Activated CD8-positive, alpha-beta memory T cell treated with anti-CD3 and anti-CD28 coated beads, Interleukin-2, amount 50 U/mL, for 1 hour (primary cell): ENCODE measurements around the gene SLC25A38.

Source experiments
- DNase-seq: peaks from one replicate; pipeline ENCODE4 v3.0.0-alpha.2; 2020; ENCODE audit errors: extremely low read depth

SLC25A38 gene

DNA sequence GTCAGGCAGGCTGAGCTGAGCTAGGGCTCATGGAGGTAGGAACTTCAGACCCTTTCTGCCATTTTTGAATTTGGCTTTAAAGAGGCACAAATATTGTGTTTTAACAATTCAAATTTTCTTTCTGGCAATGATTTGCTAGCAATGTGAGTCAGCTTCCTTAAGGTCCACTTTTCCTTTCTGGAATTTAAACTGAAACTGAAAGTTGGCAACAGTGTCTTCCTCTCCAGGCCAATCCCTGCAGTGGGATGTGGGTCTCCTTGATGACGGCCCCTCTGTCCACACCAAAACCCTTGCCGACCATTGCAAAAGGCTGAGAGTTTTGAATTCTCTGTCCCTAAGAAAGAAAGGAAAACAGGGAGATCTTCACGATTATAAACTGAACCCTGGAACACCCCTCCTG, 50.5 kb downstream of the SLC25A38 start:
- no peak for DNase-seq

DNA sequence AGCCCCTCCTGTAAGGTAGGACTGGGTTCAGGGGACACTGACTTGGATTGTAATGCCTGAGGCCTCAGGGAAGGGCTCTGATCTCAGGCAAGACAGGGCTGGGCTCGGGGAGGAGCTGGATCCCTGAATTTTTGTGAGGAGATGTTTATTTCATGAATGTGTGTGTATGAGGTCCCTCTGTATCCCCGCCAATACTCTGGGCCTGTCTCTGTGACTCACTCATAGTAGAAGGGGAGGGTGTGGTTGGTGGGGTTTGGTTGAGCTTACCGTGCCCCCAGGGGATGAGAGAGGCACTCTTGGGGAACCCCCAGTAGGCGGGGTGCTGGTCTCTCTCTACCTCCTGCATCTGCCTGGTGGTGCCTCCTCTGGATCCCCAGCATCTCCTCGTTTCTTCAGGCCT, 51.4 kb downstream of the SLC25A38 start:
- DNase-seq, result no peak

DNA sequence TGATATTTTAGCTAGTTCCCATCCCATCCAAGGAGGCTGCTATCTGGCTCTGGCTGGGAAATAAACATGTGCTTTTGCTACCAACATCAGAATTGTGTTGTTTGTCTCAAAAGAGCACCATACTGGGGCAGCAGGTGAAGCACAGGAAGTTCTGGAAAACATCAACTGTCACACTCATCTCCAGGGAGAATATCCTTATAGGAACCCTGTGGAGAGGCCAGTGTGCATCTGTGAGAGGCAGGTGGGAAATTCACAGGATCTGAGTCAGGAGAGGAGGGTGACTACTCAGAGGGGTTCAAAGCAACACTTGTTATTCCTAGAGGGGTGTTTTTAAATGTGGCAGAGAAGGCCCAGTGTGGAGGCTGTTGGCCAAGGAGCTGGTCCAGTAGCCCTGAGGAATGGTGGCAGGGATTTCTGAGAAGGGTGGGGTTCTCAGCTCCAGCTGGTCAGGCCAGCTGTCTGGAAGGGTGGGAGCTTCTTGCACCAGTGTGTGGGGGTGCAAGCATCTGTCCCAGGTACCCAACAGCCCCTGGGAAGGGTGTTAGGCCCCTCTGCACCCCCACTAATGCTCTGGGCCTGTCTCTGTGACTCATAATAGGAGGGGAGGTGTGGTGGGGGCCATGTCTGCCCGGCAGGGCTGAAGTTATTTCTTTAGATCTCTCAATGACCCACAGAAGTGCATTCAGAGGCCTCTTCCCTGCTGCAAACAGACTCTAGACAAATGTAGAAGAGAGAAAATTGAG, 52.0 kb downstream of the SLC25A38 start:
- DNase-seq, result no peak

DNA sequence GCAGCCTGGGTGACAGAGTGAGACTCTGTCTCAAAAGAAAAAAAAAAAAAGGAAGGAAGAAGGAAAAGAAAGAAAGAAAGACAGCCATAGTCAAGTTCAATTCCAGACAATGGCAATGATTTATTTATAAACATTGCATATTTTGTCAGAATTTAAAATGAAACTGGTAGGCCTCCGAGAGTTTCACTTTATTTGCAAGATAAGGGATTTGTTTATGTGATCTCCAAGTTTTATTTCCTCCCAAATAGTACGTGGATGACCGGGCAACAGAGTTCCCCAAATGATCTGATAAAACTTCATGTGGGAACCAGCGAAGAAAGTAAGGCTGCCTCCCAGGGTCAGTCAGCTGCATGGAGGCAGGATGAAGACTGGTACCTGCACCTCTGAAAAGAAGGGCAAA, 55.7 kb downstream of the SLC25A38 start:
- no peak for DNase-seq

DNA sequence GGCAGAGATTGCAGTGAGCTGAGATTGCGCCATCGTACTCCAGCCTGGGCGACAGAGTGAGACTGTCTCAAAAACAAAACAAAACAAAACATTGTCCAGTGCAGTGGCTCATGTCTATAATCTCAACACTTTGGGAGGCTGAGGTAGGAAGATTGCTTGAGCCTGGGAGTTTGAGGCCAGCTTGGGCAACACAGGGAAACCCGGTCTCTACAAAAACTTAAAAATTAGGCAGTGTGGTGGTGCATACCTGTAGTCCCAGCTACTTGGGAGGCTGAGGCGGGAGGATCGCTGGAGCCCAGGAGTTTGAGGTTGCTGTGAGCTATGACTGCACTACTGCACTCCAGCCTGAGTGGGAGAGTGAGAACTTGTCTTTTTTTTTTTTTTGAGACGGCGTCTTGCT, 57.1 kb downstream of the SLC25A38 start:
- no peak for DNase-seq

DNA sequence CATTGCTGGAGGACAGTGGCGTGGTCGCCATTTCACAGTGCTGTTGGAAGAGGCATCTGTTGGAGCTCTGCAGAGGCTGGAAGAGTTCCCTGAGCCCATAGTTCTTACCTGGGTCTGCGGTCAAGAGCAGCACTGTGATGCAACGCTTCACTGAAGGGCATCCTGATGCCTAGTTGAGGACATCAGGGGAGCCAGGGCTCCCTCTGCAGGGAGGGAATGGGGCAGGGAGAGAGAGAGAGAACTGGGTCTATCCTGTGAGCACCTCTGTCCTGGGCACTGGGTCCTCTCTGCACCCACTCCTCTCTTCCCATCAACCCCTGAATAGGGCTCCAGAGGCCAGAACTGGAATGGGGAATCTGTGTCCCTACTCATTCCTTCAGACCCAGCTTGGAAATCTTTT, 60.4 kb downstream of the SLC25A38 start:
- DNase-seq, result no peak

DNA sequence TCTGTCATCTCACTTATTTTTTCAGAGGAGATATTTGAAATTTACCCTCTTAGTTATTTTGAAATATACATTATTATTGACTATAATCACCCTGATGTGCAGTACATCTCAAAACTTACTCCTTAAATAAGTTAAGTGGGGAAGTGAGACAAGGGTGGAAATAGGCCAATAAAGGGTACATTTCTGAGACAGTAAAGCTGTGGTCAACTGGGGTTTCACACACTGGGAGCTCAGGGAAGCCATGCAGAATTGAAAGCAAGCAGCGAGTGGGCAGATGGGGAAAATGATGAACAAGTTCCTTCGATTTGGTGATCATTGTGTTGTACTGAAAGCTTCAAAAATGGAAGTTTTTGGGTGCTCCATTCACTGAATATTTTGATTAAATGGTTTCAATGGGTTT, 62.8 kb downstream of the SLC25A38 start:
- DNase-seq, result no peak

DNA sequence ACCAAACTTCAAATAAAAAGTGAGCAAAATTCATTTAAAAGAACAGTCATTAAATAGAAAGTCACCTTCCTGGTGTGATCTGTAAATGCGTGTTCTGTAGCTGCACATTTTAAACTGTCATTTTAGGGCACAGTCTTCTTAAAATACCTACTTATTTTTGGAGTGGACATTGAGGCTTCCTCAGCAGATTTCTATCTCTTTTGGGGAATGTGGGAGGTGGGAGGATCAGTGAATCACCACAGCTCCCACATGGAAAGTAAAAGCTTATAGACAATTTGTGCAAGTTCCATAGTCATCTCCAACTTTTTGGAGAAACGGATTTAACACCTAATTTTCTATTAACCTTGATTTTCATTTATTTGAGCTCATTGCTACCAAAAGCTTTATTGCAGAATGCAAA, 63.3 kb downstream of the SLC25A38 start:
- no peak for DNase-seq
